ENCODE data around the gene LPCAT1.

GRCh38 chr5:1448511-1449011 is 75.2 kb downstream of the LPCAT1 start:
- TF ChIP-seq ELF1 (IDR thresholded peaks at IDR 0.05; ENCODE audit: borderline replicate concordance, low read depth) (no peak), EGR1 (IDR thresholded peaks at IDR 0.05; ENCODE audit: low read depth) (no peak), CTCF (IDR thresholded peaks at IDR 0.05 in 2 of 3, conservative IDR thresholded peaks at IDR 0.05 in 1 of 3; ENCODE audit: borderline replicate concordance in 1 of 3, insufficient read depth in 1 of 3, low read depth in 2 of 3, low read length in 2 of 3) (no peak), POLR2A (IDR thresholded peaks at IDR 0.05; ENCODE audit: borderline replicate concordance, extremely low read depth, insufficient read depth, insufficient read length) (no peak), RAD21 (IDR thresholded peaks at IDR 0.05; ENCODE audit: low read depth) (no peak), POLR2AphosphoS5 (IDR thresholded peaks at IDR 0.05; ENCODE audit: low read depth, low read length) (no peak), ZBTB33 (IDR thresholded peaks at IDR 0.05; ENCODE audit: extremely low read depth, insufficient replicate concordance, low read length) (no peak), MAX (IDR thresholded peaks at IDR 0.05) (no peak), EZH2phosphoT487 (IDR thresholded peaks at IDR 0.05; ENCODE audit: borderline replicate concordance) (no peak), YY1 (IDR thresholded peaks at IDR 0.05; ENCODE audit: extremely low read depth, insufficient replicate concordance, low read depth, low read length) (no peak)

Data from HCT116 (cell line).